A549 treated with CORT108297 at 1 μM for 4 hours (cell line): Measurements from ENCODE around the gene IRAK1BP1. TPM values are rescaled to one million over a fixed set of nuclear protein-coding genes. Genes with fewer than 3 reads are reported as not detected.

Experiments used
- total RNA-seq: library from RNA; stranded (reverse); fragments of 200-300 nt; extraction: Qiagen RNA extraction; gene quantifications from 5 replicates; pipeline ENCODE4 v1.2.3, GENCODE V29; 2022

The IRAK1BP1 gene
- 0.66 to 0.78 TPM (median 0.74 TPM) in 5 replicates for total RNA-seq

GRCh38 chr6:78867370-78868040 lies at the start of gene IRAK1BP1:
TSS of gene IRAK1BP1 (plus strand) at chr6:78867551. CDS start at chr6:78867577, 26 bp downstream.

Other genes with a start within 250 kb of the IRAK1BP1 start
- 3.4 to 5.8 TPM (median 5.3 TPM) in 5 replicates for gene PHIP, start 210.7 kb downstream of the IRAK1BP1 start, total RNA-seq